Measurements from ENCODE around the gene TBC1D22A. TPM values are rescaled to one million over a fixed set of nuclear protein-coding genes. Genes with fewer than 3 reads are reported as not detected.

The TBC1D22A gene
- polyA plus RNA-seq, 1 donor from 2014 or later: 9.3 TPM

- H3K36me3 ChIP-seq (ENCODE audit: insufficient read depth, low read length): no peaks in the 10 kb centered on the region
- no peaks in the 10 kb centered on the region for H3K27me3 ChIP-seq (ENCODE audit: insufficient read depth, low read depth, low read length)
- H3K4me3 ChIP-seq (ENCODE audit: low read length): no peak overlapping the region
- no peaks in the 10 kb centered on the region for H3K9me2 ChIP-seq (ENCODE audit: insufficient read depth, low read length)
- H4K20me1 ChIP-seq (ENCODE audit: insufficient read depth): no peaks in the 10 kb centered on the region
- H3K9me3 ChIP-seq (ENCODE audit: low read length): no peaks in the 10 kb centered on the region
- no peak for TF ChIP-seq MXI1 (conservative IDR thresholded peaks at IDR 0.05; ENCODE audit: poor library complexity, severe bottlenecking)
- TF ChIP-seq TAF1 (IDR thresholded peaks at IDR 0.05; ENCODE audit: low read depth): no peak
- TF ChIP-seq EP300 (conservative IDR thresholded peaks at IDR 0.05; ENCODE audit: poor library complexity, severe bottlenecking): no peak
- TF ChIP-seq REST (IDR thresholded peaks at IDR 0.05; ENCODE audit: borderline replicate concordance): no peak
- no peak for TF ChIP-seq EZH2 (IDR thresholded peaks at IDR 0.05; ENCODE audit: borderline replicate concordance, insufficient read depth, low read length, poor library complexity, severe bottlenecking)
- no peak for TF ChIP-seq CTCF (IDR thresholded peaks at IDR 0.05; ENCODE audit: poor library complexity, severe bottlenecking)
- no peak for TF ChIP-seq POLR2AphosphoS5 (IDR thresholded peaks at IDR 0.05)
- no peak for TF ChIP-seq RAD21 (conservative IDR thresholded peaks at IDR 0.05)
- TF ChIP-seq SMC3 (conservative IDR thresholded peaks at IDR 0.05; ENCODE audit: poor library complexity): no peak
- no peak overlapping the region for H3K9ac ChIP-seq (ENCODE audit: low read length)
- no peak overlapping the region for H3K27ac ChIP-seq (ENCODE audit: low read length)
- no peaks in the 10 kb centered on the region for H3F3A ChIP-seq (ENCODE audit: insufficient read depth, low read length, poor library complexity, severe bottlenecking)
- H3K79me2 ChIP-seq (replicated peaks; ENCODE audit: insufficient read depth, low read length): no peaks in the 10 kb centered on the region
- H3K4me2 ChIP-seq (ENCODE audit: low read length): no peak overlapping the region
- no peak overlapping the region for H2AFZ ChIP-seq (ENCODE audit: low read depth, low read length)
Observed at GRCh38 chr22:47008208-47008885, 245.9 kb downstream of the TBC1D22A start.

- H4K20me1 ChIP-seq (ENCODE audit: insufficient read depth): no peaks in the 10 kb centered on the region
- H2AFZ ChIP-seq (ENCODE audit: low read depth, low read length): no peak overlapping the region
- H3F3A ChIP-seq (ENCODE audit: insufficient read depth, low read length, poor library complexity, severe bottlenecking): no peaks in the 10 kb centered on the region
- H3K9me3 ChIP-seq (ENCODE audit: low read length): no peaks in the 10 kb centered on the region
- H3K36me3 ChIP-seq (ENCODE audit: insufficient read depth, low read length): no peaks in the 10 kb centered on the region
- H3K4me3 ChIP-seq (ENCODE audit: low read length): no peak overlapping the region
- no peak overlapping the region for H3K4me2 ChIP-seq (ENCODE audit: low read length)
- H3K27ac ChIP-seq (ENCODE audit: low read length): no peak overlapping the region
- H3K9ac ChIP-seq (ENCODE audit: low read length): no peak overlapping the region
- H3K9me2 ChIP-seq (ENCODE audit: insufficient read depth, low read length): no peaks in the 10 kb centered on the region
- no peaks in the 10 kb centered on the region for H3K79me2 ChIP-seq (replicated peaks; ENCODE audit: insufficient read depth, low read length)
- H3K27me3 ChIP-seq (ENCODE audit: insufficient read depth, low read depth, low read length): no peaks in the 10 kb centered on the region
- no peak for TF ChIP-seq EZH2 (IDR thresholded peaks at IDR 0.05; ENCODE audit: borderline replicate concordance, insufficient read depth, low read length, poor library complexity, severe bottlenecking)
- no peak for TF ChIP-seq RAD21 (conservative IDR thresholded peaks at IDR 0.05)
- TF ChIP-seq REST (IDR thresholded peaks at IDR 0.05; ENCODE audit: borderline replicate concordance): no peak
- TF ChIP-seq EP300 (conservative IDR thresholded peaks at IDR 0.05; ENCODE audit: poor library complexity, severe bottlenecking): no peak
- no peak for TF ChIP-seq SMC3 (conservative IDR thresholded peaks at IDR 0.05; ENCODE audit: poor library complexity)
- TF ChIP-seq MXI1 (conservative IDR thresholded peaks at IDR 0.05; ENCODE audit: poor library complexity, severe bottlenecking): no peak
- no peak for TF ChIP-seq POLR2AphosphoS5 (IDR thresholded peaks at IDR 0.05)
- no peak for TF ChIP-seq CTCF (IDR thresholded peaks at IDR 0.05; ENCODE audit: poor library complexity, severe bottlenecking)
- no peak for TF ChIP-seq TAF1 (IDR thresholded peaks at IDR 0.05; ENCODE audit: low read depth)
Observed at GRCh38 chr22:47009304-47010101, 247.1 kb downstream of the TBC1D22A start.
